Measurements from ENCODE around the gene SPOCK1. TPM values are rescaled to one million over a fixed set of nuclear protein-coding genes. Genes with fewer than 3 reads are reported as not detected.

SPOCK1 gene
- polyA plus RNA-seq, 3 donors = 5.4 to 39.4 (median 14.7) TPM

- no peak overlapping the region for H3K27ac ChIP-seq (ENCODE audit: low read depth, low read length)
These were observed 44.5 kb downstream of the SPOCK1 start for GRCh38 chr5:137454671-137455070.

- H3K27ac ChIP-seq (ENCODE audit: low read depth, low read length) = no peak overlapping the region
- 43 to 62% (median 48%) methylated on average over 6 of the region's 6 CpGs for WGBS, 3 donors
These were observed 45.5 kb downstream of the SPOCK1 start for GRCh38 chr5:137453483-137454080.

- no peak overlapping the region for H3K27ac ChIP-seq (ENCODE audit: low read depth, low read length)
- WGBS, 3 donors = 67 to 71% (median 69%) methylated on average over 3 of the region's 3 CpGs
These were observed 48.4 kb downstream of the SPOCK1 start for GRCh38 chr5:137450759-137451158.

- WGBS, 3 donors = 52 to 58% (median 54%) methylated on average over 3 of the region's 3 CpGs
- H3K27ac ChIP-seq (ENCODE audit: low read depth, low read length) = no peak overlapping the region
These were observed 50.3 kb downstream of the SPOCK1 start for GRCh38 chr5:137448868-137449267.

- no peak overlapping the region for H3K27ac ChIP-seq (ENCODE audit: low read depth, low read length)
- WGBS, 3 donors = 63 to 82% (median 69%) methylated on average over 4 of the region's 4 CpGs
These were observed 52.5 kb downstream of the SPOCK1 start for GRCh38 chr5:137446615-137447014.

- 64 to 78% (median 66%) methylated on average over 1 of the region's 1 CpG for WGBS, 3 donors
- no peak overlapping the region for H3K27ac ChIP-seq (ENCODE audit: low read depth, low read length)
These were observed 53.0 kb downstream of the SPOCK1 start for GRCh38 chr5:137446151-137446550.

- no peak overlapping the region for H3K27ac ChIP-seq (ENCODE audit: low read depth, low read length)
- 41 to 63% (median 54%) methylated on average over 1 of the region's 1 CpG for WGBS, 3 donors
These were observed 56.5 kb downstream of the SPOCK1 start for GRCh38 chr5:137442660-137443059.

- H3K27ac ChIP-seq (ENCODE audit: low read depth, low read length) = no peak overlapping the region
- WGBS, 3 donors = 85 to 92% (median 88%) methylated on average over 2 of the region's 2 CpGs
These were observed 57.6 kb downstream of the SPOCK1 start for GRCh38 chr5:137441476-137441875.

GRCh38 chr5:137440795-137441194, 58.3 kb downstream of the SPOCK1 start:
- H3K27ac ChIP-seq (ENCODE audit: low read depth, low read length) = no peak overlapping the region
- WGBS, 3 donors = 37 to 66% (median 56%) methylated on average over 3 of the region's 3 CpGs

GRCh38 chr5:137439645-137440044, 59.5 kb downstream of the SPOCK1 start:
- 64 to 71% (median 68%) methylated on average over 3 of the region's 3 CpGs for WGBS, 3 donors
- H3K27ac ChIP-seq (ENCODE audit: low read depth, low read length) = no peak overlapping the region

- WGBS, 3 donors = 75 to 86% (median 80%) methylated on average over 2 of the region's 2 CpGs
- H3K27ac ChIP-seq (ENCODE audit: low read depth, low read length) = no peak overlapping the region
These were observed 60.2 kb downstream of the SPOCK1 start for GRCh38 chr5:137438932-137439331.

GRCh38 chr5:137437774-137438173, 61.4 kb downstream of the SPOCK1 start:
- WGBS, 3 donors = 70 to 74% (median 71%) methylated on average over 1 of the region's 1 CpG
- no peak overlapping the region for H3K27ac ChIP-seq (ENCODE audit: low read depth, low read length)

- no peak overlapping the region for H3K27ac ChIP-seq (ENCODE audit: low read depth, low read length)
- WGBS, 3 donors = 88 to 94% (median 90%) methylated on average over 2 of the region's 2 CpGs
These were observed 65.6 kb downstream of the SPOCK1 start for GRCh38 chr5:137433539-137433938.

GRCh38 chr5:137432376-137432775, 66.8 kb downstream of the SPOCK1 start:
- H3K27ac ChIP-seq (ENCODE audit: low read depth, low read length) = no peak overlapping the region
- WGBS, 3 donors = 41 to 45% (median 44%) methylated on average over 2 of the region's 2 CpGs

- 26 to 34% (median 27%) methylated on average over 2 of the region's 2 CpGs for WGBS, 3 donors
- no peak overlapping the region for H3K27ac ChIP-seq (ENCODE audit: low read depth, low read length)
These were observed 68.1 kb downstream of the SPOCK1 start for GRCh38 chr5:137431051-137431450.

- no peak overlapping the region for H3K27ac ChIP-seq (ENCODE audit: low read depth, low read length)
- WGBS, 3 donors = 69 to 82% (median 72%) methylated on average over 2 of the region's 2 CpGs
These were observed 83.9 kb downstream of the SPOCK1 start for GRCh38 chr5:137415231-137415681.

- 58 to 72% (median 62%) methylated on average over 1 of the region's 1 CpG for WGBS, 3 donors
- H3K27ac ChIP-seq (ENCODE audit: low read depth, low read length) = no peak overlapping the region
These were observed 84.9 kb downstream of the SPOCK1 start for GRCh38 chr5:137414112-137414755.

GRCh38 chr5:137412136-137412535, 87.0 kb downstream of the SPOCK1 start:
- no peak overlapping the region for H3K27ac ChIP-seq (ENCODE audit: low read depth, low read length)
- 93 to 100% (median 96%) methylated on average over 1 of the region's 1 CpG for WGBS, 3 donors

- WGBS, 3 donors = 79 to 80% (median 79%) methylated on average over 4 of the region's 4 CpGs
- no peak overlapping the region for H3K27ac ChIP-seq (ENCODE audit: low read depth, low read length)
These were observed 88.7 kb downstream of the SPOCK1 start for GRCh38 chr5:137410234-137411010.

- H3K27ac ChIP-seq (ENCODE audit: low read depth, low read length) = no peak overlapping the region
These were observed 89.4 kb downstream of the SPOCK1 start for GRCh38 chr5:137409736-137410135.
